Measurements from ENCODE around the gene DBNDD1.
A peak's percentile ranks its signal among the peaks of the same experiment; 100 is the strongest.

Gene DBNDD1

GRCh38 chr16:90053902-90054500 is 34.7 kb upstream of the DBNDD1 start:
- Histone ChIP-seq H3K9me3 (no peaks in the 10 kb centered on the region), H3K27me3 (peaks cover 15% of the 10 kb centered on the region), H3K27ac (no peak overlapping the region), H3K4me1 (ENCODE audit: control insufficient read depth in 1 of 2, insufficient read depth in 1 of 2, low read depth in 1 of 2, low read length in 1 of 2) (no peaks in the 10 kb centered on the region), H3K36me3 (no peaks in the 10 kb centered on the region), H3K4me3 (ENCODE audit: low read depth in 1 of 2, low read length in 1 of 2) (no peak overlapping the region)
- TF ChIP-seq CTCF (IDR thresholded peaks at IDR 0.05): no peak

- Histone ChIP-seq H3K27ac (no peak overlapping the region), H3K36me3 (no peaks in the 10 kb centered on the region), H3K9me3 (no peaks in the 10 kb centered on the region), H3K27me3 (peaks cover 35% of the 10 kb centered on the region), H3K4me3 (ENCODE audit: low read depth in 1 of 2, low read length in 1 of 2) (no peak overlapping the region), H3K4me1 (ENCODE audit: control insufficient read depth in 1 of 2, insufficient read depth in 1 of 2, low read depth in 1 of 2, low read length in 1 of 2) (peaks cover 9 to 11% of the 10 kb centered on the region in 2 experiments)
- TF ChIP-seq CTCF (IDR thresholded peaks at IDR 0.05): no peak
Observed at GRCh38 chr16:90050969-90051368, 31.7 kb upstream of the DBNDD1 start.

GRCh38 chr16:90048737-90049330 is 29.6 kb upstream of the DBNDD1 start:
- Histone ChIP-seq H3K4me1 (ENCODE audit: control insufficient read depth in 1 of 2, insufficient read depth in 1 of 2, low read depth in 1 of 2, low read length in 1 of 2) (peaks cover 9 to 11% of the 10 kb centered on the region in 2 experiments), H3K9me3 (no peaks in the 10 kb centered on the region), H3K4me3 (ENCODE audit: low read depth in 1 of 2, low read length in 1 of 2) (no peak overlapping the region), H3K36me3 (no peaks in the 10 kb centered on the region), H3K27ac (no peak overlapping the region), H3K27me3 (peaks cover 43% of the 10 kb centered on the region)
- no peak for TF ChIP-seq CTCF (IDR thresholded peaks at IDR 0.05)

GRCh38 chr16:90048347-90048722 is 29.1 kb upstream of the DBNDD1 start:
- Histone ChIP-seq H3K27me3 (peaks cover 43% of the 10 kb centered on the region), H3K36me3 (no peaks in the 10 kb centered on the region), H3K4me1 (ENCODE audit: control insufficient read depth in 1 of 2, insufficient read depth in 1 of 2, low read depth in 1 of 2, low read length in 1 of 2) (peaks cover 9 to 11% of the 10 kb centered on the region in 2 experiments), H3K4me3 (ENCODE audit: low read depth in 1 of 2, low read length in 1 of 2) (no peak overlapping the region), H3K27ac (no peak overlapping the region), H3K9me3 (no peaks in the 10 kb centered on the region)
- no peak for TF ChIP-seq CTCF (IDR thresholded peaks at IDR 0.05)

GRCh38 chr16:90047714-90048346 is 28.6 kb upstream of the DBNDD1 start:
- peaks cover 43% of the 10 kb centered on the region for H3K27me3 ChIP-seq
- TF ChIP-seq CTCF (IDR thresholded peaks at IDR 0.05): no peak
- H3K36me3 ChIP-seq: no peaks in the 10 kb centered on the region
- H3K27ac ChIP-seq: no peak overlapping the region
- H3K9me3 ChIP-seq: no peaks in the 10 kb centered on the region
- peak overlapping the region; percentile 30 to 54 for H3K4me3 ChIP-seq (ENCODE audit: low read depth in 1 of 2, low read length in 1 of 2)
- H3K4me1 ChIP-seq (ENCODE audit: control insufficient read depth in 1 of 2, insufficient read depth in 1 of 2, low read depth in 1 of 2, low read length in 1 of 2): peaks cover 9 to 11% of the 10 kb centered on the region in 2 experiments
